ENCODE measurements around the gene GNA12. TPM values are rescaled to one million over a fixed set of nuclear protein-coding genes. Genes with fewer than 3 reads are reported as not detected.

The GNA12 gene
- polyA plus RNA-seq, 1 of the 3 experiments (the other 2 are of a cell fraction), result 64.8 TPM

- TF ChIP-seq POLR2AphosphoS5 (IDR thresholded peaks at IDR 0.05; ENCODE audit: low read depth, low read length), result no peak
- no peak for TF ChIP-seq TAF1 (IDR thresholded peaks at IDR 0.05; ENCODE audit: borderline replicate concordance, low read depth, low read length)
- no peak for TF ChIP-seq USF2 (IDR thresholded peaks at IDR 0.05; ENCODE audit: borderline replicate concordance, low read depth, low read length)
- TF ChIP-seq IRF3 (IDR thresholded peaks at IDR 0.05; ENCODE audit: low read depth, low read length), result no peak
- no peak for TF ChIP-seq MEF2A (IDR thresholded peaks at IDR 0.05; ENCODE audit: borderline replicate concordance, low read depth)
- TF ChIP-seq FOXM1 (IDR thresholded peaks at IDR 0.05; ENCODE audit: low read depth), result no peak
- no peak for TF ChIP-seq EP300 (IDR thresholded peaks at IDR 0.05; ENCODE audit: borderline replicate concordance in 1 of 2, low read depth in 1 of 2, low read length in 1 of 2)
These were observed 79.5 kb downstream of the GNA12 start (continued) for GRCh38 chr7:2764621-2765020.

- WGBS (ENCODE audit: low lambda C conversion rate), result 96% methylated on average over 6 of the region's 6 CpGs
- Histone ChIP-seq H3K4me1 (ENCODE audit: control insufficient read depth in 1 of 2, insufficient read depth in 2 of 2, low read depth in 1 of 2, low read length in 1 of 2) (peaks cover 9 to 38% of the 10 kb centered on the region in 2 experiments), H3K79me2 (ENCODE audit: insufficient read depth) (peaks cover 24% of the 10 kb centered on the region), H3K36me3 (replicated peaks in 1 of 2; ENCODE audit: control insufficient read depth in 1 of 2, insufficient read depth in 2 of 2, low read length in 1 of 2) (peaks cover 3% of the 10 kb centered on the region in 2 experiments), H3K27me3 (ENCODE audit: insufficient read depth) (no peaks in the 10 kb centered on the region), H3K4me2 (no peak overlapping the region), H3F3A (replicated peaks; ENCODE audit: insufficient read depth) (peaks cover 8% of the 10 kb centered on the region), H3K9ac (no peak overlapping the region), H3K4me3 (ENCODE audit: low read depth in 2 of 2, low read length in 1 of 2) (no peak overlapping the region), H3K27ac (ENCODE audit: low read depth in 2 of 2, low read length in 1 of 2) (no peak overlapping the region), H2AFZ (ENCODE audit: low read depth) (no peak overlapping the region), H4K20me1 (ENCODE audit: insufficient read depth) (no peaks in the 10 kb centered on the region), H3K9me3 (no peaks in the 10 kb centered on the region), H3K9me2 (no peaks in the 10 kb centered on the region)
- ChIA-PET CTCF (interaction anchor here (0.6 to 2.1 kb wide), 5 partner anchors 16 to 193 kb away, joined by 3 to 9 read pairs (median 3); no protein-coding TSS in a partner anchor), POLR2A (interaction anchor here (0.9 to 1.3 kb wide), 2 partner anchors 12 to 81 kb away, joined by 3 to 5 read pairs; no protein-coding TSS in a partner anchor)
- no peak for DNase-seq
- TF ChIP-seq YY1 (IDR thresholded peaks at IDR 0.05; ENCODE audit: low read depth), result no peak
- TF ChIP-seq USF1 (IDR thresholded peaks at IDR 0.05; ENCODE audit: borderline replicate concordance, low read depth), result no peak
- no peak for TF ChIP-seq EZH2phosphoT487 (IDR thresholded peaks at IDR 0.05; ENCODE audit: borderline replicate concordance, low read depth)
These were observed 80.5 kb downstream of the GNA12 start for GRCh38 chr7:2763597-2763996.

- H3K4me1 ChIP-seq (ENCODE audit: control insufficient read depth in 1 of 2, insufficient read depth in 2 of 2, low read depth in 1 of 2, low read length in 1 of 2), result peaks cover 13 to 52% of the 10 kb centered on the region in 2 experiments
- no peak overlapping the region for H3K4me3 ChIP-seq (ENCODE audit: low read depth in 2 of 2, low read length in 1 of 2)
- H3K27ac ChIP-seq (ENCODE audit: low read depth in 2 of 2, low read length in 1 of 2), result peak overlapping the region in 1 of 2 experiments; percentile 72; a peak in 2 of 4 replicates
These were observed 82.2 kb downstream of the GNA12 start for GRCh38 chr7:2761801-2762497.

More at GRCh38 chr7:2761801-2762497, 82.2 kb downstream of the GNA12 start:
- Histone ChIP-seq H3K9ac (no peak overlapping the region), H3K9me3 (no peaks in the 10 kb centered on the region), H4K20me1 (ENCODE audit: insufficient read depth) (peaks cover 4% of the 10 kb centered on the region; the same call in 1 of the 2 replicates), H3K27me3 (ENCODE audit: insufficient read depth) (no peaks in the 10 kb centered on the region), H2AFZ (ENCODE audit: low read depth) (no peak overlapping the region), H3F3A (replicated peaks; ENCODE audit: insufficient read depth) (peaks cover 23% of the 10 kb centered on the region), H3K36me3 (replicated peaks in 1 of 2; ENCODE audit: control insufficient read depth in 1 of 2, insufficient read depth in 2 of 2, low read length in 1 of 2) (peaks cover 0 to 3% of the 10 kb centered on the region in 2 experiments), H3K79me2 (ENCODE audit: insufficient read depth) (peaks cover 24% of the 10 kb centered on the region), H3K4me2 (no peak overlapping the region), H3K9me2 (no peaks in the 10 kb centered on the region)
- ChIA-PET POLR2A (no interaction called here), CTCF (interaction anchor here (0.7 to 2.8 kb wide), 11 partner anchors 8 to 520 kb away, joined by 3 to 12 read pairs (median 5); no protein-coding TSS in a partner anchor)
- DNase-seq, result no peak
- TF ChIP-seq TEAD4 (IDR thresholded peaks at IDR 0.05; ENCODE audit: borderline replicate concordance, insufficient read depth) (no peak), USF2 (IDR thresholded peaks at IDR 0.05; ENCODE audit: borderline replicate concordance, low read depth, low read length) (no peak), FOXM1 (IDR thresholded peaks at IDR 0.05; ENCODE audit: low read depth) (no peak), USF1 (IDR thresholded peaks at IDR 0.05; ENCODE audit: borderline replicate concordance, low read depth) (no peak), ZBTB33 (IDR thresholded peaks at IDR 0.05; ENCODE audit: borderline replicate concordance, low read depth) (no peak)
- WGBS (ENCODE audit: low lambda C conversion rate), result 97% methylated on average over 29 of the region's 29 CpGs
